ENCODE results near the gene SIGLEC10.
A peak's percentile ranks its signal among the peaks of the same experiment; 100 is the strongest.
"Not testable (repeated sequence)": the region's sequence is repeated elsewhere in the genome, so short reads cannot be mapped to it uniquely, and the experiment has no call there.

SIGLEC10 gene

GRCh38 chr19:51439021-51439465 is 21.6 kb upstream of the SIGLEC10 start:
- DNase-seq, result no peak

GRCh38 chr19:51434456-51434855 is 17.0 kb upstream of the SIGLEC10 start:
- DNase-seq, result no peak

DNA sequence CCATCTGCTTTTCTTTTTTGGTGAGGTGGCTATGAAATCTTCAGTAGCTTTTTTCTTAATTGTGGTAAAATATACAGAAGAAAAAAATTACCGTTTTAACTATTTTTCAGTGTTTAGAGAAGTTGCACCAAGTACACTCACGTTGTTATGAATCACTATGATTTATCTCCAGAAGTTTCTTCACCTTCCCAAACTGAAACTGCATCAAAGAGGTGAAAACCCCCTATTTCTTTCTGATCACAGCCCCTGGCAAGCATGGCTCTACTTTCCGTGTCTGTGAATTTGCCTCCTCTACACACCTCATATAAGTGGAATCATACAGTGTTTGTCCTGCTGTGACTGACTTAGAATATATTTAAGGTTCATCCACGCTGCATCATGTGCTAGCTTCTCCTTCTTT is 15.6 kb upstream of the SIGLEC10 start:
- DNase-seq, result no peak

DNA sequence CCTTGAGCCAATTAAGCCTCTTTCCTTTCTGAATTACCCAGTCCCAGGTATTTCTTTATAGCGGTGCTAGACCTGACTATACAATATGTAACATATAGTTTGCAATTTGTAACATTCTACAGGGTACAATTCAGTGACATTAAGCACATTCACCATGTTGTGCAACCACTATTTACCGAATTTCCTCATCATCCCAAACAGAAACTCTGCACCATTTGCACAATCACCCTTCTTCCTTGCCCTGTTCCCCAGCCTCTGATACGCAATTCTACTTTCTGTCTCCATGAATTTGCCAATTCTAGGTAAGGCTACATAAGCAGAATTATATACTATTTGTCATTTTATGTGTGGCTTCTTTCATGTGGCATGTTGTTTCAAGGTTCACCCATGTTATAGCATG is 13.7 kb upstream of the SIGLEC10 start:
- DNase-seq, result no peak

- no peak for DNase-seq
Observed at GRCh38 chr19:51430221-51430620, 12.8 kb upstream of the SIGLEC10 start.

- DNase-seq, result no peak
Observed at GRCh38 chr19:51427201-51427600, 9.8 kb upstream of the SIGLEC10 start.

- no peak for DNase-seq
Observed at GRCh38 chr19:51422053-51422448, 4.6 kb upstream of the SIGLEC10 start.

GRCh38 chr19:51421229-51422052 is 4.0 kb upstream of the SIGLEC10 start:
- DNase-seq, result no peak

DNA sequence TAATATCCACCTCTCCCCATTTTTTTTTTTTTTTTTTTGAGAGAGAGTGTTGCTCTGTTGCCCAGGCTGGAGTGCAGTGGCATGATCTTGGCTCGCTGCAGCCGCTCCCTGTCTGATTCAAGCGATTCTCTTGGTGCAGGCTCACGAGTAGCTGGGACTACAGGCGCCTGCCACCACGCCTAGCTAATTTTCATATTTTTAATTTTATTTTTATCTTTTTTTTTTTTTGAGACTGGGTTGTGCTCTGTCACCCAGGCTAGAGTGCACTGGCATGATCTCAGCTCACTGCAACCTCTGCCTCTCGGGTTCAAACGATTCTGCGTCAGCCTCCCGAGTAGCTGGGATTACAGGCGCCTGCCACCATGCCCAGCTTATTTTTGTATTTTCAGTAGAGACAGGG is 3.1 kb upstream of the SIGLEC10 start:
- not testable (repeated sequence) for DNase-seq

- no peak for DNase-seq
Observed at GRCh38 chr19:51418707-51419106, 1.3 kb upstream of the SIGLEC10 start.

DNA sequence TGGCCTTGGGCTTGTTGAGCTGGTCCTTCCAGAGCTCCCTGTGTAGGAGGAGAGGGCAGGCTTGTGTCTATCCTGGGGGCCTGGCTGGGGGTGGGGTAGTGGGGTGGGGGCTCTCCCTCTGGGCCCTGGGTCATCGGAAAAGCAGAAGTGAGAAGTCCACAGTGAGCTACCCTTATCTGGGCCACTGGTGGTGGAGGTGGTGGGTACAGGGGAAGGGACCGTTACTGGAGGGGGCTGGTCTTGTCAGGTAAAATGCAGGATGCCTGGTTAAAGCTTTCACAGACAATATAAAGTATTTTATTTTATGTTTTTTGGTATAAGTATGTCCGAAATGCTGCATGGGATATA is 342 bp upstream of the SIGLEC10 start:
- DNase-seq, result no peak

DNA sequence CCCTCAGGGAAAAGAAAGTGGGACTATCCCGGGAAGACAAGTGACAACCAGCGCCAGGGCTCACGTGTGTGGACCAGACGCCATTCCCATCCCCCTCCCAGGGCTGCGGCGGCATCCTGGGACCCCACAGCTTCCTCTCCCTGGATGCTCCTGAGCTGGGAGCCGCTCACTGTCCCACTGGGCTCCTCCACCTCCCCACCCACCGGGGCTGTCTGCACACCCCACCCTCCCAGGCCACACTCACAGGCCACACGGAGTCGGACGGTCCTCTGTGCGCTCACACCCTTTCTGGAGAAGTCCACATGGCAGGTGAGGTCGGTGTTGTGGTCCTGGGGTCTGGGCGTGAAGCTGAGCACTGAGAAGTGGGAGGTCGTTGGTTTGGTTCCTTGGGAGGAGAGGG is 1.0 kb downstream of the SIGLEC10 start:
- not testable (repeated sequence) for DNase-seq

DNA sequence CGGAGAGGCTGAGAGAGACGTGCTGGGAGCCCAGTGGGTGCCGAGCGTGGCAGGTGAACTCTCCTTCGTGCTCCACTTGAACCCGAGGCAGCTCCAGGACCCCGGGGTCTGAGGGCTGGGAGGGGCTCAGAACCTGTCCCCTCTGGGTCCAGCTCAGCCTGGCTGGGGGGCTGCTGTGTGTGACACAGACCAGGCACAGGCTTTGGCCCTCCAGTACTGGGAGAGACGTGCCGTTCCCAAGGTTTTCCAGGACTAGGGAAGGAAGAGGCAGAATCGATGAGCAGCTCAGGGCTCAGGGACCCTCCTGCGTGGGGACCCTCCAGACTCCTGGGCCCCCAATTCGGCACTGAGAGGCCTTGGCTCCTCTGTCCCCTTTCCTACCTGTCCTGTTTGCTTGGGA is 2.3 kb downstream of the SIGLEC10 start:
- no peak for DNase-seq

DNA sequence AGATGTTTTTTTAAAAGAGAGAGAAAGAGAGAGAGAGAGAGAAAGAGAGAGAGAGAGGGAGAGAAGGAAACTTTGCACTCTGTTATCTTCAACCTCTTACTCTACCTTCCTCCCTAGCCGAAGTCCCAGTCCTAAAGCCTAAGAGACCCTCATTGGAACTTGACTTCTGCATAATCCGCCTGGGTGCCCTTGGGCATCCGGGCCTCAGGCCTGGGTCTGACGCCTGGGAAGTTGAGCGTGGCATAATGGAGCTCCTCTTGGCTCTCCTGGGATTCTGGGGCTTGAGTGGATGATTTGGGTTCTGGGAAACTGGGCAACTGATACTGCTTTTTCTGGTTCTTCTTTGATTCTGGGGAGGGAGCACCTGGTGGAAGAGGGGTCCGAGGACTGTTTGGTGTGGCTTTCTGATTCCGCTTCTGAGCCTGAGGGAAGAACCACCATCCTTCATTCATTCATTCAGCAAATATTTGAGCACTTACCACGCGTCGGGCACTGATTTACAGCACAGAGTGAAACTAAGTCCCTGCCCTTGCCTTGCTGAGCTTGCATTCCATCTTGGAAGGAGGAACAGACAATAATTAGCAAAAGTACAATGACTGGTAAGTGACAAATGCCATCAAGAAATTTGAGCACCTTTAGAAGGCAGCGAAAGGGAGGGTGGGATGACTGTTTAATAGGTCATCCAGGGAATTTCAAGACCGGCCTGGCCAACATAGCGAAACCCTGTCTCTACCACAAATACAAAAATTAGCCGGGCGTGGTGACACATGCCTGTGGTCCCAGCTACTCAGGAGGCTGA is 6.3 kb downstream of the SIGLEC10 start:
- no peak for DNase-seq

DNA sequence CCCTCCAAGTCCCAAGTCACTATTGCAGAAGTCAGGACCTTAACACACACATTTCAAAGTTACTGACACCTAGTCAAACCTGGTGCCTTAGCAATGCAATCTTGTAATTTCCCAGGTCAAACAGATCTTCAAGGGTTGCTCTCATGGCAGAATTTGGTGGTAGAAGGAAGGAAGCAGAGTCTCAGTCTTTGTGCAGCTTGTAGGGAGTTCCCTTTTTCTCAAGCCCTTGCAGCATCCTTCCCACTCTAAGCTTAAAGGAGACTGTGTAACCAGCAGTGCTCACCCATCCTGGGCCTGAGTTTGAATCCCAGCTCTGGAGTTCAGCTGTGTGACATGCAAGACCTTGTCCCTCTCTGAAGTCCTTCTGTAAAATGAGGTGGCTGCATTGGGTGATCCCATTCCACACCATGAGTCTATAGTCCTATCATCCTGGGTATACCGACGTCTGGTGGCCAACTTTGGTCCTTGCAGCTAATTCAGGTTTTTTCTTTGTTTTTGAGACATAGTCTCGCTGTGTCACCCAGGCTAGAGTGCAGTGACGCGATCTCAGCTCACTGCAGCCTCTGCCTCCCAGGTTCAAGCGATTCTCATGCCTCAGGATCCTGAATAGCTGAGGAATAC is 9.8 kb downstream of the SIGLEC10 start:
- DNase-seq, result no peak

- DNase-seq, result no peak
Observed at GRCh38 chr19:51402117-51402516, 15.3 kb downstream of the SIGLEC10 start.

DNA sequence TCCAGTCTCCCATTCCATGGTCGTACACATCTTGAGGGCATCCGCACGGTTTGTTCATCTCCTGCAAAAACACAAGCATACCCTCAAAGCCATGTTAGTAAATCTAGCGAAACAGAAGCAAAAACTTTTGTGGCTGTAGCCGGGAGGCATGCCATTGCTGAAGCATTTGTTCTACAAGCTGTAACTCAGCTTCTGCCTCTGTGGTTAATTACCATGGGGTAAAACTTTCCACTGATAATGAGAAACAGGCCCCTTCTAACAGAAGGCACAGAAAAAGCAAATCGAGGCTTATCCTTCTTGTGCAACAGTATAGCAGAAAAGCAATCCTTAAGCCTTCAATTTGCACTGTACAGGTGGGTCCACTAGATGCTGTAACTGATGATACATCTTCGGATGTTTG is 17.5 kb downstream of the SIGLEC10 start:
- DNase-seq, result not testable (repeated sequence)

DNA sequence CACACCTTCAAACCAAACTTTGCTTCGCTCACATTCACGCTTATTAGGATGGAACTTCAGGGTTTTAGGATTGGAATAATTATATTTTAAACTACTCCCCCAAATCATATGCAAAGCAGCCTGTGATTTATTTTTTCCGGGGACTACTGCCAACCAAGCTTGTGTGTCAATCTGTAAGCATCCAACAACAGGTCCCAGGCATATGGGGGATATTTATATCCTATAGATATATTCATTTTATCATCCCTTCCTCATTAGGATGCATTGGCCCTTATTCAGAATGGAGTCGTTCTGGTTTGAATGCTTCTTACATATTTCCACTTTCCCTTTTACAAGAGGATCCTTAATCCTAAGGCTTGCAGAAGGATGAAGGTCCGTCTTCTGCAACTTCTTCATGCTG is 18.2 kb downstream of the SIGLEC10 start:
- DNase-seq, result no peak

DNA sequence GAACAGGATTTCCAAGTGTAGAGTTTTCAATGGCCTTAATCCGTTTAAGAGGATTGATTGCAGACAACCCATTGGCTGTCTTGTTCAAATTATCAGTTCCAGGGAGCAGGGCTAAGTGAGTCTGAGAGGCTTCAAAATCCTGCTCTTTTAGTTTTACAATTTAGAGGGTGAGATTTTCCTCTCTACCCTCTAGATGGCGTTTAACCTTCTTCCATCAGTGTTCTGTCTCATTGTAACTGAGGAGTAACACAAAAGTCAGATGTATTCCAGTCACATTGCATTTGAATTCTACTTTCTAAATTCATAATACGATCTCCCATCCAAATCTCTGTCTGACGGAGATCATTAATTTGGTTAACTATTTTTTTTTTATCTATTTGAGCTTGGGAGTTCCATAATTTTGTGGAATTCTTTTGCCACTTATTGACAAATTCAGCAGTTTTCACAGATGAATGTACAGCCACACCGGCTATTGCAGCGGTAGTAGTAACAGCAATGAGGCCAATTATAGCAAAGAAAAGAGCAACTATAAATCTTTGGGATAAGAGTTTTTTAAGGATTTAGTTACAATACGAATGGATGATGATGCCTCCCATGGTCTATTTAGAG is 19.2 kb downstream of the SIGLEC10 start:
- no peak for DNase-seq

DNA sequence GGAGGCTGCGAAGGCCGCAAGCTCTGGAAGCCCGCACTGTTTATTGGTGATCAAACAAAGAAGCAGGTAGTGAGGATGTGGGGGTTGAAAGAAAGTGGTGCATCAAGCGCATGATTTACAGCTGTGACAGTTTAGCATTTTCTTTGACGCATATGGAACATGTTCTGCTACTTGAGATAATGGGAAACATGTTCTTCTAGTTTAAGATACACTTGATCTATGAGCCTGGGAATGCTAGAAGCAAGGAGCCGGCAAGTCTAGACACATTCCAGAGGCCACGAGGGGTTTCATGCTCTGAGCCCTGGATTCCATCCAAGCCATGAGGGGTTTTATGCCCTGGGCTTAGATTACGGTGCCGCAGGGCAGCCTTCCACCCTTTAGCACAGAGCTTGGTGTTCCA is 20.0 kb downstream of the SIGLEC10 start:
- DNase-seq, result not testable (repeated sequence)

- no peak for DNase-seq
Observed at GRCh38 chr19:51396175-51396574, 21.3 kb downstream of the SIGLEC10 start.

DNA sequence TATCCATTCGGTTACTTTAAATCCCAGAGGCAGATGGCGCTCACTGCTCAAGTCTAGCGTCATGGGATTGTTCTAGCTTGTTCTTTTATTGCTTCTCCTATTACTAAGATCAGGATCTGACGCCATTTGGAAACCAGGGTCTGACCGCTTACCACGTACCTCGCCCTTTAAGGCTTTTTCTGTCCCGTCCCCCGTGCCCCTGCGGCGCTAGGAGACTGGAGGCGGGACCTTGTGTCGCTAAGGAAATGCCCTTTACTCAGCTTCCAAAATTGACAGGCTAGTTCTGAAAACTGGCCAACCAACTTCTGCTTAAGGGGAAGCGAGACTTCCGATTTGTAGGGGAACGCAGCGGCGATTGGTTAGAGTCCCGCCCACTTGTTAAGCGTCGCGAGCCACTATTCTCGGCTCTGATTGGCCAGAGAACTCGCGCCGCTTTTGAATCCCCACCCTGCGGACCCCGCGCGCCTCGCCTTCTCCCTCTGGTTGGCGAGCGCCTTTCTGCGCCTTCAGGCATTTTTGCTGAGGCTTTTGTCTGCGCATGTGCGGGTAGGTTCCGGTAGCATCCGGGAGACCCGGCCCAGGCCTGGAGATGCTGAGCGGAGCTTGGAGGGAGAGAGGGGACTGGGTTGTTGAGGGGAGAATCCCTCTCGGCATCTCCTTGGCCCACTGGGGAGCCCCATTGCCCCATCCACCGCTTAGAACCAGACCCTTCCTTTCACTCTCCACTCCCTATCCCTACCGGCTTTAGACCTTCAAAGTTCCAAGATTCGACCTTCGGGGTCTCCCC is 23.2 kb downstream of the SIGLEC10 start:
- DNase-seq, result peak; percentile 80

DNA sequence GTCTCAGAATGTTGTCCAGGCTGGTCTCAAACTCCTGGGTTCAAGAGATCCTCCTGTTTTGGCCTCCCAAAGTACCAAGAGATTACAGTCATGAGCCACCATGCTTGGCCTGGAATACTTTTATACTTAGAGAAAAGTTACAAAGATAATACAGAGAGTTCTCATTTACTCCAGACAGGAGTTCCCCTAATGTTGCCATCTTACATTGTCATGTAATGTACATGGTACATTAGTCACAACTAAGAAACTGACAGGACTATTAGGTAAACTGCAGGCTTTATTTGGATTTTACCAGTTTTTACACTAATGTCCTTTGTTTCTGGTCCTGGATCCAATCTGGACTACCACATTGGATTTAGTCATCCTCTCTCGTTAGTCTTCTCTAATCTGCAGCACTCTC is 24.7 kb downstream of the SIGLEC10 start:
- no peak for DNase-seq
